IMR-90 (cell line): ENCODE data around the gene MAML3. TPM values are rescaled to one million over a fixed set of nuclear protein-coding genes. Genes with fewer than 3 reads are reported as not detected.

Experiments used
- ATAC-seq: fragments of 200-7000 bp; cut with Tn5 transposase; 2 replicates; pipeline ENCODE4 v1.9.1; 2020; ENCODE audit warnings: low read depth, mild to moderate bottlenecking, moderate library complexity
- BruUV-seq: library from RNA; stranded (reverse); fragments of 400-500 nt; replicated peaks from 2 replicates; lab custom pipeline; 2021; lab: Mats Ljungman, UMichigan
- CTCF ChIA-PET: fragments of 300-600 bp; formaldehyde crosslinking; extraction: SDS; loops from one replicate; lab custom pipeline; 2021; ENCODE audit warnings: antibody characterized with exemption; lab: Yijun Ruan, JAX
- POLR2A ChIA-PET: fragments of 300-600 bp; sonication (Branson Sonifier 250); formaldehyde crosslinking; loops from one replicate; lab custom pipeline; 2022; ENCODE audit warnings: antibody characterized with exemption; ENCODE audit not compliant: unreplicated experiment; lab: Charles Lee
- DNase-seq: peaks from one replicate; pipeline ENCODE4 v3.0.0; 2013
- H2AFZ ChIP-seq: replicated peaks from 2 replicates; pipeline ENCODE3; 2013; ENCODE audit warnings: low read length, mild to moderate bottlenecking; ENCODE audit not compliant: poor library complexity
- H2AK5ac ChIP-seq: 2 replicates; pipeline ENCODE4 v1.6.1; 2013; ENCODE audit warnings: low read depth, low read length, inconsistent platforms
- H2AK9ac ChIP-seq: replicated peaks from 2 replicates; pipeline ENCODE3; 2013; ENCODE audit warnings: mild to moderate bottlenecking, low read depth, low read length, moderate library complexity; ENCODE audit not compliant: poor library complexity
- H2BK120ac ChIP-seq: 2 replicates; pipeline ENCODE4 v1.6.1; 2013; ENCODE audit warnings: low read depth, low read length, inconsistent platforms
- H2BK15ac ChIP-seq: 3 replicates; pipeline ENCODE4 v1.6.1; 2013; ENCODE audit warnings: low read depth, low read length, inconsistent platforms
- H2BK20ac ChIP-seq: 2 replicates; pipeline ENCODE4 v1.6.1; 2013; ENCODE audit warnings: low read depth, mild to moderate bottlenecking, inconsistent platforms, low read length, moderate library complexity
- H2BK5ac ChIP-seq: 2 replicates; pipeline ENCODE4 v1.6.1; 2013; ENCODE audit warnings: mild to moderate bottlenecking, low read depth, low read length, inconsistent platforms; ENCODE audit not compliant: poor library complexity, severe bottlenecking
- H3K14ac ChIP-seq: replicated peaks from 2 replicates; pipeline ENCODE4 v1.6.1; 2013; ENCODE audit warnings: low read depth, low read length, inconsistent platforms
- H3K18ac ChIP-seq: 2 replicates; pipeline ENCODE4 v1.6.1; 2013; ENCODE audit warnings: low read depth, low read length, control low read depth
- H3K23ac ChIP-seq: 2 replicates; pipeline ENCODE4 v1.6.1; 2013; ENCODE audit warnings: low read depth, low read length, inconsistent platforms
- H3K27ac ChIP-seq: 2 replicates; pipeline ENCODE4 v1.5.1; 2013; ENCODE audit warnings: mild to moderate bottlenecking, control low read depth, low read length; ENCODE audit not compliant: insufficient read depth
- H3K27me3 ChIP-seq: 2 replicates; pipeline ENCODE4 v1.6.1; 2013; ENCODE audit warnings: low read length; ENCODE audit not compliant: control insufficient read depth, insufficient read depth
- H3K36me3 ChIP-seq: 2 replicates; pipeline ENCODE4 v1.6.1; 2013; ENCODE audit warnings: low read length, mixed read lengths; ENCODE audit not compliant: control insufficient read depth, insufficient read depth
- H3K4ac ChIP-seq: 2 replicates; pipeline ENCODE4 v1.6.1; 2013; ENCODE audit warnings: low read depth, low read length, inconsistent platforms
- H3K4me1 ChIP-seq: 2 replicates; pipeline ENCODE4 v1.6.1; 2013; ENCODE audit warnings: low read length, mixed read lengths; ENCODE audit not compliant: control insufficient read depth, insufficient read depth
- H3K4me2 ChIP-seq: 2 replicates; pipeline ENCODE4 v1.6.1; 2013; ENCODE audit warnings: low read depth, mild to moderate bottlenecking, control low read depth, low read length, moderate library complexity
- H3K4me3 ChIP-seq: 2 replicates; pipeline ENCODE4 v1.5.1; 2013; ENCODE audit warnings: low read depth, mild to moderate bottlenecking, control low read depth, low read length, moderate library complexity; ENCODE audit not compliant: insufficient read depth
- H3K56ac ChIP-seq: 2 replicates; pipeline ENCODE4 v1.6.1; 2013; ENCODE audit warnings: low read length, inconsistent platforms; ENCODE audit not compliant: insufficient read depth; ENCODE audit errors: extremely low read depth
- H3K79me1 ChIP-seq, 2 experiments: 2 replicates each; pipeline ENCODE4 v1.6.1; 2013; ENCODE audit warnings: low read length in 2 of 2, inconsistent platforms in 1 of 2, low read depth in 1 of 2
- H3K9ac ChIP-seq: 2 replicates; pipeline ENCODE4 v1.6.1; 2013; ENCODE audit warnings: low read depth, low read length, control low read depth
- H3K9me1 ChIP-seq: 2 replicates; pipeline ENCODE4 v1.6.1; 2013; ENCODE audit warnings: low read length, inconsistent platforms; ENCODE audit not compliant: insufficient read depth
- H3K9me3 ChIP-seq: 2 replicates; pipeline ENCODE4 v1.6.1; 2013; ENCODE audit warnings: low read length; ENCODE audit not compliant: control insufficient read depth, insufficient read depth
- H4K20me1 ChIP-seq: 2 replicates; pipeline ENCODE4 v1.6.1; 2013; ENCODE audit warnings: low read length, inconsistent platforms; ENCODE audit not compliant: insufficient read depth
- H4K5ac ChIP-seq: 2 replicates; pipeline ENCODE4 v1.6.1; 2013; ENCODE audit warnings: mild to moderate bottlenecking, low read depth, low read length, control low read depth
- H4K8ac ChIP-seq, 2 experiments: 2 replicates each; pipeline ENCODE4 v1.6.1; 2013; ENCODE audit warnings: low read depth in 2 of 2, low read length in 2 of 2, control low read depth in 1 of 2, inconsistent platforms in 1 of 2
- H4K91ac ChIP-seq: 2 replicates; pipeline ENCODE4 v1.6.1; 2013; ENCODE audit warnings: low read depth, low read length, inconsistent platforms; ENCODE audit not compliant: insufficient read depth
- BHLHE40 ChIP-seq: fragments of 150-350 bp; IDR thresholded peaks from 2 replicates; pipeline ENCODE4 v1.6.1; 2016; ENCODE audit warnings: mild to moderate bottlenecking, low read depth, low read length
- CEBPB ChIP-seq: IDR thresholded peaks from 2 replicates; pipeline ENCODE4 v1.6.1; 2012; ENCODE audit warnings: low read depth, low read length, improper control_type of control experiment
- CHD1 ChIP-seq: IDR thresholded peaks from 2 replicates; pipeline ENCODE4 v1.6.1; 2012; ENCODE audit warnings: low read depth, low read length, improper control_type of control experiment
- CTCF ChIP-seq: conservative IDR thresholded peaks from 2 replicates; pipeline ENCODE4 v1.5.1; 2012; ENCODE audit warnings: mild to moderate bottlenecking, low read depth, low read length, improper control_type of control experiment
- ELK1 ChIP-seq: fragments of 150-350 bp; IDR thresholded peaks from 2 replicates; pipeline ENCODE4 v1.6.1; 2016; ENCODE audit warnings: low read depth, mild to moderate bottlenecking, low read length, moderate library complexity, borderline replicate concordance
- FOS ChIP-seq: fragments of 150-350 bp; IDR thresholded peaks from 2 replicates; pipeline ENCODE4 v1.6.1; 2016; ENCODE audit warnings: low read depth, low read length
- MAFK ChIP-seq: IDR thresholded peaks from 2 replicates; pipeline ENCODE4 v1.6.1; 2012; ENCODE audit warnings: low read depth, low read length, improper control_type of control experiment
- MAZ ChIP-seq: IDR thresholded peaks from 2 replicates; pipeline ENCODE4 v1.6.1; 2012; ENCODE audit warnings: low read depth, mild to moderate bottlenecking, low read length, improper control_type of control experiment, moderate library complexity, borderline replicate concordance
- MXI1 ChIP-seq: IDR thresholded peaks from 2 replicates; pipeline ENCODE4 v1.6.1; 2012; ENCODE audit warnings: low read depth, mild to moderate bottlenecking, low read length, moderate library complexity, borderline replicate concordance
- NFE2L2 ChIP-seq: fragments of 150-350 bp; IDR thresholded peaks from 2 replicates; pipeline ENCODE4 v1.6.1; 2016; ENCODE audit warnings: low read depth, mild to moderate bottlenecking, low read length
- POLR2A ChIP-seq: IDR thresholded peaks from 2 replicates; pipeline ENCODE4 v1.6.1; 2012; ENCODE audit warnings: mild to moderate bottlenecking, low read depth, low read length
- RAD21 ChIP-seq: IDR thresholded peaks from 2 replicates; pipeline ENCODE4 v1.6.1; 2012; ENCODE audit warnings: low read length, improper control_type of control experiment
- RCOR1 ChIP-seq: IDR thresholded peaks from 2 replicates; pipeline ENCODE4 v1.6.1; 2012; ENCODE audit warnings: mild to moderate bottlenecking, low read length, improper control_type of control experiment; ENCODE audit not compliant: insufficient replicate concordance
- RFX5 ChIP-seq: IDR thresholded peaks from 2 replicates; pipeline ENCODE4 v1.8.0; 2012; ENCODE audit warnings: low read depth, mild to moderate bottlenecking, low read length, moderate library complexity
- SMC3 ChIP-seq: fragments of 150-350 bp; IDR thresholded peaks from 2 replicates; pipeline ENCODE4 v1.6.1; 2016; ENCODE audit warnings: low read depth, mild to moderate bottlenecking, antibody characterized with exemption, low read length, moderate library complexity
- USF2 ChIP-seq: fragments of 150-350 bp; IDR thresholded peaks from 2 replicates; pipeline ENCODE4 v1.6.1; 2017; ENCODE audit warnings: mild to moderate bottlenecking, antibody characterized with exemption, low read length, low read depth
- WGBS, 2 experiments: methylation state at CpG; one replicate each; pipeline versions ENCODE4 v1.1.5 to v1.1.7; 2013; ENCODE audit warnings: missing lambda C conversion rate in 2 of 2; ENCODE audit not compliant: insufficient read length in 1 of 2; ENCODE audit errors: extremely low coverage in 2 of 2; 5-methylcytosine and 5-hydroxymethylcytosine counted together
- dilution Hi-C: fragments of 300-500 bp; cut with HindIII; formaldehyde crosslinking; loops from one replicate; pipeline ENCODE4 v1.14.3; 2018; ENCODE audit warnings: low sequenced_read_pairs; ENCODE audit not compliant: unreplicated experiment
- in situ Hi-C: fragments of 300-500 bp; cut with MboI; formaldehyde crosslinking; loops from 3 replicates; pipeline ENCODE4 v1.14.3; 2019; ENCODE audit warnings: low sequenced_read_pairs, inconsistent platforms, mixed read lengths
- intact Hi-C: fragments of 100-400 bp; cut with micrococcal nuclease; formaldehyde crosslinking; loops from 2 replicates; pipeline ENCODE4 v1.10.0; 2022
- polyA plus RNA-seq, 3 experiments: library from polyadenylated mRNA; depleted of rRNA; stranded (reverse); fragments of >200 nt; gene quantifications; 2 replicates each; pipeline ENCODE4 v1.2.3, GENCODE V29; 2012; ENCODE audit warnings: low replicate concordance in 1 of 3
- total RNA-seq: library from RNA; depleted of rRNA; stranded (reverse); fragments of >200 nt; gene quantifications from 2 replicates; pipeline ENCODE4 v1.2.3, GENCODE V29; 2012

Gene MAML3
- total and polyA plus RNA-seq, 2 of the 4 experiments (the other 2 are of a cell fraction): 0.90 to 1.7 TPM

- no peaks in the 10 kb centered on the region for H3K36me3 ChIP-seq
- 100% methylated on average over 1 of the region's 2 CpGs; no CpG with 5 or more reads in 1 of the 2 experiments for WGBS, 2 experiments
- no peak overlapping the region for H4K5ac ChIP-seq
- TF ChIP-seq RAD21 (no peak), SMC3 (no peak), NFE2L2 (no peak), BHLHE40 (no peak), MXI1 (no peak), USF2 (no peak), POLR2A (no peak), RCOR1 (no peak), CTCF (no peak), RFX5 (no peak), ELK1 (no peak), CHD1 (no peak), CEBPB (no peak), FOS (no peak), MAZ (no peak), MAFK (no peak)
- H3K23ac ChIP-seq: no peak overlapping the region
- ATAC-seq (no peak), DNase-seq (no peak)
- no peak overlapping the region for H3K14ac ChIP-seq
- H2BK20ac ChIP-seq: no peak overlapping the region; the same call in 1 of the 2 replicates
- H2AFZ ChIP-seq: no peak overlapping the region
- H3K4me2 ChIP-seq: no peak overlapping the region
- no peak overlapping the region for H2AK9ac ChIP-seq
- no peaks in the 10 kb centered on the region for H3K9me3 ChIP-seq
- H3K4ac ChIP-seq: no peak overlapping the region
- ChIA-PET POLR2A (no interaction called here), CTCF (no interaction called here)
- no TSS peak for BruUV-seq
- H4K8ac ChIP-seq: no peak overlapping the region
- H2BK5ac ChIP-seq: no peak overlapping the region
- no peak overlapping the region for H3K56ac ChIP-seq
- no peak overlapping the region for H3K18ac ChIP-seq
- no peak overlapping the region for H3K4me3 ChIP-seq
- H2AK5ac ChIP-seq: no peak overlapping the region
- H3K9ac ChIP-seq: no peak overlapping the region
- H4K91ac ChIP-seq: no peak overlapping the region
- no peaks in the 10 kb centered on the region for H3K9me1 ChIP-seq
- in situ Hi-C loops (no loop called here), dilution Hi-C loops (no loop called here), intact Hi-C loops (no loop called here)
- H2BK120ac ChIP-seq: no peak overlapping the region
- no peaks in the 10 kb centered on the region for H3K79me1 ChIP-seq
- no peaks in the 10 kb centered on the region for H4K20me1 ChIP-seq
- H3K27me3 ChIP-seq: no peaks in the 10 kb centered on the region
- H2BK15ac ChIP-seq: no peak overlapping the region; the same call in 2 of the 3 replicates
- H3K27ac ChIP-seq: no peak overlapping the region
- H3K4me1 ChIP-seq: no peaks in the 10 kb centered on the region
These were observed 20.6 kb upstream of the MAML3 start for GRCh38 chr4:140174543-140174942.
